ENCODE data around the gene PCDH8.
"Not testable (repeated sequence)": the region's sequence is repeated elsewhere in the genome, so short reads cannot be mapped to it uniquely, and the experiment has no call there.

Gene PCDH8

GRCh38 chr13:52817886-52818285 is 30.6 kb downstream of the PCDH8 start:
- not testable (repeated sequence) for H3K27me3 ChIP-seq (ENCODE audit: insufficient read depth, low read length, poor library complexity)

GRCh38 chr13:52815330-52815729 is 33.1 kb downstream of the PCDH8 start:
- no peak overlapping the region for H3K18ac ChIP-seq (ENCODE audit: low read length)
- no peak overlapping the region for H3K9ac ChIP-seq (ENCODE audit: low read length)
- no CpG with 5 or more reads among the region's 26 CpGs for WGBS (ENCODE audit: extremely low coverage, insufficient coverage, low lambda C conversion rate)
- H3K27me3 ChIP-seq (ENCODE audit: insufficient read depth, low read length, poor library complexity), result no peaks in the 10 kb centered on the region
- H2AK5ac ChIP-seq (ENCODE audit: low read length), result no peak overlapping the region
- no peaks in the 10 kb centered on the region for H3K79me1 ChIP-seq (ENCODE audit: low read length)
- no peak overlapping the region for H3K4me3 ChIP-seq (ENCODE audit: low read length)
- H3K36me3 ChIP-seq (ENCODE audit: control insufficient read depth, insufficient read depth, low read length), result no peaks in the 10 kb centered on the region
- H3K79me2 ChIP-seq (ENCODE audit: control insufficient read depth, insufficient read depth, low read length), result no peaks in the 10 kb centered on the region
- H2BK5ac ChIP-seq (ENCODE audit: low read length), result no peak overlapping the region
- no peak overlapping the region for H3K56ac ChIP-seq (ENCODE audit: low read length)
- no peak for DNase-seq
- no peak overlapping the region for H2BK120ac ChIP-seq (ENCODE audit: low read depth, low read length)
- H3K4me2 ChIP-seq (ENCODE audit: low read length), result no peak overlapping the region
- no peak overlapping the region for H4K8ac ChIP-seq (ENCODE audit: low read depth, low read length)
- no peak overlapping the region for H4K5ac ChIP-seq (ENCODE audit: low read length)
- H3K4ac ChIP-seq (ENCODE audit: low read depth, low read length), result no peak overlapping the region
- no peaks in the 10 kb centered on the region for H3K4me1 ChIP-seq (ENCODE audit: control insufficient read depth, low read depth, low read length)
- no peak overlapping the region for H3K27ac ChIP-seq (ENCODE audit: low read depth, low read length)
- no peak overlapping the region for H2BK15ac ChIP-seq (replicated peaks; ENCODE audit: low read depth)
- no peak overlapping the region for H3K23ac ChIP-seq (ENCODE audit: low read length)

More at GRCh38 chr13:52817886-52818285, 30.6 kb downstream of the PCDH8 start:
- not testable (repeated sequence) for H3K27ac ChIP-seq (ENCODE audit: low read depth, low read length); DNase-seq; H3K56ac ChIP-seq (ENCODE audit: low read length); H3K79me2 ChIP-seq (ENCODE audit: control insufficient read depth, insufficient read depth, low read length); H3K4me3 ChIP-seq (ENCODE audit: low read length); H3K4me2 ChIP-seq (ENCODE audit: low read length); H2AK5ac ChIP-seq (ENCODE audit: low read length); H3K4me1 ChIP-seq (ENCODE audit: control insufficient read depth, low read depth, low read length); H3K23ac ChIP-seq (ENCODE audit: low read length); H4K5ac ChIP-seq (ENCODE audit: low read length); H2BK5ac ChIP-seq (ENCODE audit: low read length); H4K8ac ChIP-seq (ENCODE audit: low read depth, low read length); H3K79me1 ChIP-seq (ENCODE audit: low read length); H3K36me3 ChIP-seq (ENCODE audit: control insufficient read depth, insufficient read depth, low read length); H3K18ac ChIP-seq (ENCODE audit: low read length); H2BK15ac ChIP-seq (replicated peaks; ENCODE audit: low read depth); H2BK120ac ChIP-seq (ENCODE audit: low read depth, low read length); H3K4ac ChIP-seq (ENCODE audit: low read depth, low read length); H3K9ac ChIP-seq (ENCODE audit: low read length)
- WGBS (ENCODE audit: extremely low coverage, insufficient coverage, low lambda C conversion rate), result no CpG with 5 or more reads among the region's 29 CpGs

DNA sequence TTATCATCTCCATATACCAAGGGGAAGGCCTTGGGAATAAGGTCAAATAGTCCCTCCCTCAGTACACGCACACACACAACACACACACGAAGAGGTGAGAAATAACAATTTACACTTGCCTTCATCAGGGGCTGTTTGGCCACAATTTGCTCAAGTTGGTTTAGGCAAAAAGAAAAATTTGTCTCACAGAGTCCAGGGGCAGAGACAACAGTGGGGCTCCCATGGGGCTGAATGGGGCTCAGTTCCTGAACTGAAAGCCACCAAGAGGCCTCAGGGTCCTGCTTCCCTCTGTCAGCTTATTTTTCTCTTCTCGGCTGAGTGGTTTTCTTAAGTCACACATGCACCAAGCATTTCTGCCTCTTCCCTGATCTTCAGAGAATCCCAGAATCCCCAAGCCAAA is 35.5 kb downstream of the PCDH8 start:
- H3K27me3 ChIP-seq (ENCODE audit: insufficient read depth, low read length, poor library complexity), result no peaks in the 10 kb centered on the region
- H3K36me3 ChIP-seq (ENCODE audit: control insufficient read depth, insufficient read depth, low read length), result no peaks in the 10 kb centered on the region
- H3K79me2 ChIP-seq (ENCODE audit: control insufficient read depth, insufficient read depth, low read length), result no peaks in the 10 kb centered on the region
- H3K9ac ChIP-seq (ENCODE audit: low read length), result no peak overlapping the region
- H3K4me1 ChIP-seq (ENCODE audit: control insufficient read depth, low read depth, low read length), result no peaks in the 10 kb centered on the region
- WGBS (ENCODE audit: extremely low coverage, insufficient coverage, low lambda C conversion rate), result no CpG with 5 or more reads among the region's 3 CpGs
- H3K27ac ChIP-seq (ENCODE audit: low read depth, low read length), result no peak overlapping the region
- no peak overlapping the region for H2BK15ac ChIP-seq (replicated peaks; ENCODE audit: low read depth)
- H4K5ac ChIP-seq (ENCODE audit: low read length), result no peak overlapping the region
- no peaks in the 10 kb centered on the region for H3K79me1 ChIP-seq (ENCODE audit: low read length)
- H3K4me2 ChIP-seq (ENCODE audit: low read length), result no peak overlapping the region
- H2BK120ac ChIP-seq (ENCODE audit: low read depth, low read length), result no peak overlapping the region
- H4K8ac ChIP-seq (ENCODE audit: low read depth, low read length), result no peak overlapping the region
- no peak overlapping the region for H3K18ac ChIP-seq (ENCODE audit: low read length)
- no peak overlapping the region for H3K56ac ChIP-seq (ENCODE audit: low read length)
- H2BK5ac ChIP-seq (ENCODE audit: low read length), result no peak overlapping the region
- no peak for DNase-seq
- no peak overlapping the region for H3K23ac ChIP-seq (ENCODE audit: low read length)
- no peak overlapping the region for H2AK5ac ChIP-seq (ENCODE audit: low read length)
- H3K4ac ChIP-seq (ENCODE audit: low read depth, low read length), result no peak overlapping the region
- no peak overlapping the region for H3K4me3 ChIP-seq (ENCODE audit: low read length)

DNA sequence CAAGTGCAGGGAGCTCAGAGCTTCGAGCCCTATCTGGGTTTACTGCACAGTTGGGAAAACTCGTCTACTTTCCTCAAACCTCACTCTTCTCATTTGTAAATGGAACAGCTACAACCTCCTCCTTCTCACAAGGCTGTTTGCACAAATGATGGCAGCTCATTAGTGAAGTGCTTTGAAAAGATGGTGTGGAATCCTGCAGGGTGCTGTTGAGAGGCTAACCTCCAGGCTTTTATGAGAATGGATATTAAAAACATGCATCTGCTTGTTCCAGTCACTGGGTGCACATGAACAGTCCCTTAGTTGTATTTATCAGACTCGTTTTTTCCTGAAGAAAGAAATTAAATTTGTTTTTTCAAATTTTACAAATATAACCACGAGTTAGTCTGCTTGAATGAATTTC is 36.6 kb downstream of the PCDH8 start:
- no peak overlapping the region for H4K5ac ChIP-seq (ENCODE audit: low read length)
- WGBS (ENCODE audit: extremely low coverage, insufficient coverage, low lambda C conversion rate), result no CpG with 5 or more reads among the region's 4 CpGs
- H3K23ac ChIP-seq (ENCODE audit: low read length), result no peak overlapping the region
- H2BK5ac ChIP-seq (ENCODE audit: low read length), result no peak overlapping the region
- no peak overlapping the region for H3K4me3 ChIP-seq (ENCODE audit: low read length)
- H3K79me1 ChIP-seq (ENCODE audit: low read length), result no peaks in the 10 kb centered on the region
- H3K9ac ChIP-seq (ENCODE audit: low read length), result no peak overlapping the region
- no peak overlapping the region for H3K27ac ChIP-seq (ENCODE audit: low read depth, low read length)
- DNase-seq, result no peak
- H2AK5ac ChIP-seq (ENCODE audit: low read length), result no peak overlapping the region
- no peak overlapping the region for H3K56ac ChIP-seq (ENCODE audit: low read length)
- H3K4me1 ChIP-seq (ENCODE audit: control insufficient read depth, low read depth, low read length), result no peaks in the 10 kb centered on the region
- no peaks in the 10 kb centered on the region for H3K36me3 ChIP-seq (ENCODE audit: control insufficient read depth, insufficient read depth, low read length)
- H3K4ac ChIP-seq (ENCODE audit: low read depth, low read length), result no peak overlapping the region
- no peak overlapping the region for H3K18ac ChIP-seq (ENCODE audit: low read length)
- no peaks in the 10 kb centered on the region for H3K79me2 ChIP-seq (ENCODE audit: control insufficient read depth, insufficient read depth, low read length)
- no peak overlapping the region for H2BK120ac ChIP-seq (ENCODE audit: low read depth, low read length)
- no peak overlapping the region for H2BK15ac ChIP-seq (replicated peaks; ENCODE audit: low read depth)
- H3K27me3 ChIP-seq (ENCODE audit: insufficient read depth, low read length, poor library complexity), result no peaks in the 10 kb centered on the region
- no peak overlapping the region for H3K4me2 ChIP-seq (ENCODE audit: low read length)
- no peak overlapping the region for H4K8ac ChIP-seq (ENCODE audit: low read depth, low read length)

- no peak overlapping the region for H3K4me2 ChIP-seq (ENCODE audit: low read length)
- H4K8ac ChIP-seq (ENCODE audit: low read depth, low read length), result no peak overlapping the region
- H3K27me3 ChIP-seq (ENCODE audit: insufficient read depth, low read length, poor library complexity), result no peaks in the 10 kb centered on the region
- no peak overlapping the region for H3K4me3 ChIP-seq (ENCODE audit: low read length)
- H2AK5ac ChIP-seq (ENCODE audit: low read length), result no peak overlapping the region
- H3K56ac ChIP-seq (ENCODE audit: low read length), result no peak overlapping the region
- DNase-seq, result no peak
- H3K4ac ChIP-seq (ENCODE audit: low read depth, low read length), result no peak overlapping the region
- no peak overlapping the region for H4K5ac ChIP-seq (ENCODE audit: low read length)
- no peak overlapping the region for H2BK15ac ChIP-seq (replicated peaks; ENCODE audit: low read depth)
- H3K36me3 ChIP-seq (ENCODE audit: control insufficient read depth, insufficient read depth, low read length), result no peaks in the 10 kb centered on the region
- H3K4me1 ChIP-seq (ENCODE audit: control insufficient read depth, low read depth, low read length), result no peaks in the 10 kb centered on the region
- no peaks in the 10 kb centered on the region for H3K79me2 ChIP-seq (ENCODE audit: control insufficient read depth, insufficient read depth, low read length)
- H3K27ac ChIP-seq (ENCODE audit: low read depth, low read length), result no peak overlapping the region
- H2BK120ac ChIP-seq (ENCODE audit: low read depth, low read length), result no peak overlapping the region
- no peak overlapping the region for H3K23ac ChIP-seq (ENCODE audit: low read length)
- H3K9ac ChIP-seq (ENCODE audit: low read length), result no peak overlapping the region
- no peak overlapping the region for H3K18ac ChIP-seq (ENCODE audit: low read length)
- H2BK5ac ChIP-seq (ENCODE audit: low read length), result no peak overlapping the region
- no CpG with 5 or more reads among the region's 3 CpGs for WGBS (ENCODE audit: extremely low coverage, insufficient coverage, low lambda C conversion rate)
- no peaks in the 10 kb centered on the region for H3K79me1 ChIP-seq (ENCODE audit: low read length)
Measured at GRCh38 chr13:52810526-52810925, 37.9 kb downstream of the PCDH8 start.

- no peak overlapping the region for H3K9ac ChIP-seq (ENCODE audit: low read length)
- no peak overlapping the region for H3K27ac ChIP-seq (ENCODE audit: low read depth, low read length)
- no peak overlapping the region for H2BK5ac ChIP-seq (ENCODE audit: low read length)
- H3K23ac ChIP-seq (ENCODE audit: low read length), result no peak overlapping the region
- no peak overlapping the region for H3K56ac ChIP-seq (ENCODE audit: low read length)
- H3K4me1 ChIP-seq (ENCODE audit: control insufficient read depth, low read depth, low read length), result no peaks in the 10 kb centered on the region
- no peak overlapping the region for H3K4me3 ChIP-seq (ENCODE audit: low read length)
- no peak overlapping the region for H4K8ac ChIP-seq (ENCODE audit: low read depth, low read length)
- H2BK120ac ChIP-seq (ENCODE audit: low read depth, low read length), result no peak overlapping the region
- no peaks in the 10 kb centered on the region for H3K79me2 ChIP-seq (ENCODE audit: control insufficient read depth, insufficient read depth, low read length)
- H3K18ac ChIP-seq (ENCODE audit: low read length), result no peak overlapping the region
- H2BK15ac ChIP-seq (replicated peaks; ENCODE audit: low read depth), result no peak overlapping the region
- H3K4me2 ChIP-seq (ENCODE audit: low read length), result no peak overlapping the region
- no CpG with 5 or more reads among the region's 5 CpGs for WGBS (ENCODE audit: extremely low coverage, insufficient coverage, low lambda C conversion rate)
- H3K79me1 ChIP-seq (ENCODE audit: low read length), result no peaks in the 10 kb centered on the region
- no peaks in the 10 kb centered on the region for H3K36me3 ChIP-seq (ENCODE audit: control insufficient read depth, insufficient read depth, low read length)
- H3K27me3 ChIP-seq (ENCODE audit: insufficient read depth, low read length, poor library complexity), result no peaks in the 10 kb centered on the region
- DNase-seq, result no peak
- no peak overlapping the region for H2AK5ac ChIP-seq (ENCODE audit: low read length)
- no peak overlapping the region for H3K4ac ChIP-seq (ENCODE audit: low read depth, low read length)
- no peak overlapping the region for H4K5ac ChIP-seq (ENCODE audit: low read length)
Measured at GRCh38 chr13:52810011-52810410, 38.4 kb downstream of the PCDH8 start.
